GM12873 (cell line): Measurements from ENCODE around the gene AMOTL1.

Experiments used
- CTCF ChIP-seq: IDR thresholded peaks from 2 replicates; pipeline ENCODE4 v1.5.1; 2012; ENCODE audit warnings: low read depth, mild to moderate bottlenecking, moderate library complexity, low read length, control low read depth; ENCODE audit not compliant: insufficient read depth; ENCODE audit errors: missing control alignments

AMOTL1 gene

GRCh38 chr11:94728541-94728940 lies 39.6 kb upstream of the AMOTL1 start:
- no peak for TF ChIP-seq CTCF

- no peak for TF ChIP-seq CTCF
Measured at GRCh38 chr11:94728966-94729751, 39.0 kb upstream of the AMOTL1 start.

- TF ChIP-seq CTCF = no peak
Measured at GRCh38 chr11:94730153-94730552, 38.0 kb upstream of the AMOTL1 start.

- TF ChIP-seq CTCF = no peak
Measured at GRCh38 chr11:94731880-94732601, 36.1 kb upstream of the AMOTL1 start.

DNA sequence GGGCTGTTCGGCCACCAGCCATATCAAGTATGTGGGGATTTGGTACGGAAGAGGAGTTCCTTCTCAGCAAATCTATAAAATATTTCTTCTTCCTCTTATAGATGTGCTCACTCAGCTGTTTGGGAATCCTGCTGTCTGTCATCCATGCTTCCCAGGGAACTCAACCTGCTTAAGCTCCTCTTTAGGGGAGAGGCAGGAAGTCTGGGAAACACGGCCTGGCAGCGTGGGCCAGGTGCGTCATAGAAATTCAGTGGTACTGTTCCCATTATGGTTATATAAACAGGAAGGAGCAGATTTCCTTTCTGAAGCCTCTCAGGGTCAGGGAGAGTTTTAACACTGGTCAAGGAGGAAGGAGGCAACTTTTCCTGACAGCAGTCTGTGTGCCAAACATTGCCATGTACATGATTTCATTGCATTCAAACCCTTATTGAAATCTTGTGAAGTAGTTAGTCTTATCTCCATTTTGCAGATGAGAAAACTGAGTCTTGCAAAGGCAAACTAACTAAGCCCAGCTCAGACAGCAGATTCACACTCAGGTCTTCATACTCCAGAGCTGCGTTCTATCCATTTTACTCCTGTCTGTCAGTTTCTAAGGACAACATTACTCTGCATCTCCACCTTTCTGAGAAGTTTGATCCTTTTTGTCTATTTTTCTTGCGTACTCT lies 35.4 kb upstream of the AMOTL1 start:
- no peak for TF ChIP-seq CTCF

- TF ChIP-seq CTCF = no peak
Measured at GRCh38 chr11:94734563-94735275, 33.4 kb upstream of the AMOTL1 start.
